Spinal cord (tissue), 10 donors: ENCODE data around the gene RNF183. TPM values are rescaled to one million over a fixed set of nuclear protein-coding genes. Genes with fewer than 3 reads are reported as not detected.

Experiments used
- DNase-seq, 6 donors: peaks; one replicate each; pipeline versions ENCODE4 v3.0.0 to v3.0.0-alpha.2; 2013 to 2015; ENCODE audit warnings: low spot score in 6 of 6, low read depth in 4 of 6
- H3K27ac ChIP-seq: one replicate; pipeline ENCODE4 v1.5.1; 2013; ENCODE audit warnings: low read depth, low read length, control low read depth
- H3K27me3 ChIP-seq: one replicate; pipeline ENCODE4 v1.6.1; 2013; ENCODE audit warnings: low read length; ENCODE audit not compliant: control insufficient read depth, insufficient read depth
- H3K36me3 ChIP-seq: one replicate; pipeline ENCODE4 v1.6.1; 2013; ENCODE audit warnings: low read length; ENCODE audit not compliant: control insufficient read depth, insufficient read depth
- H3K4me1 ChIP-seq: one replicate; pipeline ENCODE4 v1.6.1; 2013; ENCODE audit warnings: low read length; ENCODE audit not compliant: control insufficient read depth, insufficient read depth
- H3K4me3 ChIP-seq: one replicate; pipeline ENCODE4 v1.5.1; 2013; ENCODE audit warnings: low read depth, low read length, control low read depth
- H3K9me3 ChIP-seq: one replicate; pipeline ENCODE4 v1.6.1; 2013; ENCODE audit warnings: low read length; ENCODE audit not compliant: control insufficient read depth, insufficient read depth
- WGBS: methylation state at CpG from one replicate; pipeline ENCODE4 v1.1.5; 2013; ENCODE audit warnings: missing lambda C conversion rate; ENCODE audit not compliant: insufficient coverage; 5-methylcytosine and 5-hydroxymethylcytosine counted together
- polyA plus RNA-seq, 2 donors: library from polyadenylated mRNA; unstranded; fragments of 120-200 nt; gene quantifications; one replicate each; pipeline ENCODE4 v1.2.1, GENCODE V29; 2013; ENCODE audit not compliant: insufficient read length in 2 of 2
- total RNA-seq, 2 donors: library from RNA; depleted of rRNA in 1 of 2; stranded (reverse); fragments of 120-200 nt in 1 of 2; fragments of >200 nt in 1 of 2; gene quantifications; one replicate each; pipeline versions ENCODE4 v1.2.3 to v1.2.4, GENCODE V29; 2013 to 2014
- donor health status: healthy.

RNF183 gene
- total and polyA plus RNA-seq, 4 donors: 0.11 to 0.12 TPM; not detected in 2

GRCh38 chr9:113320051-113320450 lies 16.9 kb upstream of the RNF183 start:
- no peaks in the 10 kb centered on the region for H3K4me1 ChIP-seq
- no peak overlapping the region for H3K27ac ChIP-seq
- no peaks in the 10 kb centered on the region for H3K27me3 ChIP-seq
- WGBS: 83% methylated on average over 3 of the region's 3 CpGs
- no peak overlapping the region for H3K4me3 ChIP-seq
- no peak for DNase-seq
- no peaks in the 10 kb centered on the region for H3K9me3 ChIP-seq
- peaks cover 13% of the 10 kb centered on the region for H3K36me3 ChIP-seq

- no peaks in the 10 kb centered on the region for H3K27me3 ChIP-seq
- no peaks in the 10 kb centered on the region for H3K4me1 ChIP-seq
- WGBS: no CpG with 5 or more reads among the region's 2 CpGs
- DNase-seq: no peak
- peaks cover 13% of the 10 kb centered on the region for H3K36me3 ChIP-seq
- no peak overlapping the region for H3K4me3 ChIP-seq
- H3K9me3 ChIP-seq: no peaks in the 10 kb centered on the region
- H3K27ac ChIP-seq: no peak overlapping the region
These were observed 15.9 kb upstream of the RNF183 start for GRCh38 chr9:113319054-113319453.

- H3K27me3 ChIP-seq: no peaks in the 10 kb centered on the region
- H3K4me3 ChIP-seq: no peak overlapping the region
- H3K27ac ChIP-seq: no peak overlapping the region
- no CpG with 5 or more reads among the region's 2 CpGs for WGBS
- H3K9me3 ChIP-seq: no peaks in the 10 kb centered on the region
- no peak for DNase-seq
- H3K36me3 ChIP-seq: peaks cover 13% of the 10 kb centered on the region
- no peaks in the 10 kb centered on the region for H3K4me1 ChIP-seq
These were observed 14.6 kb upstream of the RNF183 start for GRCh38 chr9:113317777-113318176.

- Histone ChIP-seq H3K4me1 (no peaks in the 10 kb centered on the region), H3K4me3 (no peak overlapping the region), H3K27ac (no peak overlapping the region), H3K36me3 (peaks cover 11% of the 10 kb centered on the region), H3K27me3 (no peaks in the 10 kb centered on the region), H3K9me3 (no peaks in the 10 kb centered on the region)
- peak in 1 of 6 donors; percentile 25 for DNase-seq
- 57% methylated on average over 4 of the region's 4 CpGs for WGBS
These were observed 12.9 kb upstream of the RNF183 start for GRCh38 chr9:113316030-113316429.

GRCh38 chr9:113315231-113315630 lies 12.1 kb upstream of the RNF183 start:
- Histone ChIP-seq H3K9me3 (no peaks in the 10 kb centered on the region), H3K27me3 (no peaks in the 10 kb centered on the region), H3K4me3 (no peak overlapping the region), H3K27ac (no peak overlapping the region), H3K36me3 (peaks cover 9% of the 10 kb centered on the region), H3K4me1 (no peaks in the 10 kb centered on the region)
- no peak for DNase-seq

- peaks cover 2% of the 10 kb centered on the region for H3K36me3 ChIP-seq
- H3K27me3 ChIP-seq: no peaks in the 10 kb centered on the region
- no peaks in the 10 kb centered on the region for H3K4me1 ChIP-seq
- no peak overlapping the region for H3K4me3 ChIP-seq
- no peak overlapping the region for H3K27ac ChIP-seq
- H3K9me3 ChIP-seq: no peaks in the 10 kb centered on the region
- WGBS: 65% methylated on average over 4 of the region's 5 CpGs
- no peak for DNase-seq
These were observed 10.1 kb upstream of the RNF183 start for GRCh38 chr9:113313261-113313660.

GRCh38 chr9:113311961-113312360 lies 8.8 kb upstream of the RNF183 start:
- Histone ChIP-seq H3K36me3 (peaks cover 2% of the 10 kb centered on the region), H3K27ac (no peak overlapping the region), H3K4me3 (no peak overlapping the region), H3K27me3 (no peaks in the 10 kb centered on the region), H3K4me1 (no peaks in the 10 kb centered on the region), H3K9me3 (no peaks in the 10 kb centered on the region)
- no CpG with 5 or more reads among the region's 3 CpGs for WGBS
- DNase-seq: peak in 1 of 6 donors; percentile 46

- WGBS: no CpG with 5 or more reads among the region's 3 CpGs
- Histone ChIP-seq H3K9me3 (no peaks in the 10 kb centered on the region), H3K27ac (no peak overlapping the region), H3K4me3 (no peak overlapping the region), H3K27me3 (no peaks in the 10 kb centered on the region), H3K4me1 (no peaks in the 10 kb centered on the region), H3K36me3 (no peaks in the 10 kb centered on the region)
- no peak for DNase-seq
These were observed 7.4 kb upstream of the RNF183 start for GRCh38 chr9:113310538-113310937.

GRCh38 chr9:113309204-113309813 lies 6.1 kb upstream of the RNF183 start:
- H3K27me3 ChIP-seq: no peaks in the 10 kb centered on the region
- no peaks in the 10 kb centered on the region for H3K4me1 ChIP-seq
- H3K36me3 ChIP-seq: no peaks in the 10 kb centered on the region
- H3K9me3 ChIP-seq: no peaks in the 10 kb centered on the region
- WGBS: no CpG with 5 or more reads among the region's 2 CpGs
- H3K4me3 ChIP-seq: no peak overlapping the region
- H3K27ac ChIP-seq: no peak overlapping the region
- peak in 5 of 6 donors; percentile 7 to 77 (median 14) for DNase-seq

GRCh38 chr9:113307396-113307975 lies 4.3 kb upstream of the RNF183 start:
- no peak for DNase-seq
- Histone ChIP-seq H3K27ac (no peak overlapping the region), H3K9me3 (no peaks in the 10 kb centered on the region), H3K4me1 (no peaks in the 10 kb centered on the region), H3K4me3 (no peak overlapping the region), H3K27me3 (no peaks in the 10 kb centered on the region), H3K36me3 (no peaks in the 10 kb centered on the region)
- 73% methylated on average over 6 of the region's 8 CpGs for WGBS
